Mucosa of descending colon (tissue), 3 donors: ENCODE data around the gene SOBP. TPM values are rescaled to one million over a fixed set of nuclear protein-coding genes. Genes with fewer than 3 reads are reported as not detected.

Source experiments
- ATAC-seq: fragments of 200-7000 bp; cut with Tn5 transposase; one replicate; pipeline ENCODE4 v1.9.1; 2020; ENCODE audit warnings: mild to moderate bottlenecking, moderate library complexity
- DNase-seq, 3 donors: peaks; one replicate each; pipeline ENCODE4 v3.0.0-alpha.2; 2020
- H3K36me3 ChIP-seq: fragments of 200-600 bp; one replicate; pipeline ENCODE4 v1.8.0; 2021; ENCODE audit warnings: low read depth, mild to moderate bottlenecking
- H3K4me1 ChIP-seq: fragments of 200-600 bp; one replicate; pipeline ENCODE4 v1.8.0; 2021; ENCODE audit warnings: low read depth, mild to moderate bottlenecking
- H3K4me3 ChIP-seq: fragments of 200-600 bp; one replicate; pipeline ENCODE4 v1.8.0; 2021; ENCODE audit warnings: mild to moderate bottlenecking
- H3K9me3 ChIP-seq: fragments of 200-600 bp; one replicate; pipeline ENCODE4 v1.8.0; 2021; ENCODE audit warnings: mild to moderate bottlenecking
- CTCF ChIP-seq: fragments of 200-600 bp; IDR thresholded peaks from one replicate; pipeline ENCODE4 v1.8.0; 2022; ENCODE audit warnings: antibody characterized with exemption, mild to moderate bottlenecking
- intact Hi-C, 2 donors: fragments of 100-400 bp; cut with DNase I in 1 of 2; cut with micrococcal nuclease in 1 of 2; formaldehyde crosslinking; loops; one replicate each; pipeline versions ENCODE4 v1.11.0 to v1.11.1; 2022; cut with DNase I, micrococcal nuclease
- total RNA-seq, 3 donors: library from RNA; stranded (reverse); fragmentation: NEBNext Ultra II Directional in 2 of 3; extraction: Animal tissue kit (Norgen Biotek cat#: 25700) in 2 of 3; gene quantifications; one replicate each; pipeline versions ENCODE4 v1.2.1 to v1.2.4, GENCODE V29; 2021 to 2023
- donor health status: DM: no; HTN: no; CAD: no; lungs with moderate emphysema.
- donor health status: DM: no; HTN: no; CAD: no.
- donor health status: DM: no; HTN: yes; CAD: no.

Gene SOBP
- total RNA-seq, 3 donors from 2014 or later, result 1.2 to 31.5 (median 2.5) TPM

- Histone ChIP-seq H3K9me3 (no peaks in the 10 kb centered on the region), H3K36me3 (no peaks in the 10 kb centered on the region), H3K4me1 (peaks cover 11% of the 10 kb centered on the region), H3K4me3 (no peak overlapping the region)
- intact Hi-C loops, result no loop called here
- ATAC-seq, result no peak
- TF ChIP-seq CTCF, result no peak
- no peak for DNase-seq
These were observed 164.8 kb downstream of the SOBP start for GRCh38 chr6:107654764-107655163.

- Histone ChIP-seq H3K4me1 (peaks cover 11% of the 10 kb centered on the region), H3K36me3 (no peaks in the 10 kb centered on the region), H3K4me3 (no peak overlapping the region), H3K9me3 (no peaks in the 10 kb centered on the region)
- intact Hi-C loops, result no loop called here
- no peak for TF ChIP-seq CTCF
- no peak for ATAC-seq
- DNase-seq, result no peak
These were observed 165.3 kb downstream of the SOBP start for GRCh38 chr6:107655245-107655644.

GRCh38 chr6:107655864-107656263 is 165.9 kb downstream of the SOBP start:
- Histone ChIP-seq H3K36me3 (no peaks in the 10 kb centered on the region), H3K4me3 (no peak overlapping the region), H3K9me3 (no peaks in the 10 kb centered on the region), H3K4me1 (peaks cover 11% of the 10 kb centered on the region)
- no peak for ATAC-seq
- no peak for DNase-seq
- intact Hi-C loops, result no loop called here
- no peak for TF ChIP-seq CTCF

- peaks cover 11% of the 10 kb centered on the region for H3K4me1 ChIP-seq
- DNase-seq (no peak), ATAC-seq (no peak)
- H3K4me3 ChIP-seq, result no peak overlapping the region
- TF ChIP-seq CTCF, result no peak
- H3K36me3 ChIP-seq, result no peaks in the 10 kb centered on the region
- intact Hi-C loops, result no loop called here
- H3K9me3 ChIP-seq, result no peaks in the 10 kb centered on the region
These were observed 166.5 kb downstream of the SOBP start for GRCh38 chr6:107656401-107656800.

GRCh38 chr6:107656883-107657282 is 167.0 kb downstream of the SOBP start:
- Histone ChIP-seq H3K36me3 (no peaks in the 10 kb centered on the region), H3K4me3 (no peak overlapping the region), H3K4me1 (peaks cover 11% of the 10 kb centered on the region), H3K9me3 (no peaks in the 10 kb centered on the region)
- no peak for ATAC-seq
- intact Hi-C loops, result no loop called here
- TF ChIP-seq CTCF, result no peak
- DNase-seq, result no peak

- Histone ChIP-seq H3K9me3 (no peaks in the 10 kb centered on the region), H3K36me3 (no peaks in the 10 kb centered on the region), H3K4me3 (no peak overlapping the region), H3K4me1 (peaks cover 11% of the 10 kb centered on the region)
- DNase-seq, result no peak
- no peak for TF ChIP-seq CTCF
- intact Hi-C loops, result no loop called here
- no peak for ATAC-seq
These were observed 167.4 kb downstream of the SOBP start for GRCh38 chr6:107657373-107657754.
